Endodermal cell (in vitro differentiated cells): ENCODE data around the gene SFSWAP. TPM values are rescaled to one million over a fixed set of nuclear protein-coding genes. Genes with fewer than 3 reads are reported as not detected.

Experiments used
- DNase-seq: peaks from one replicate; pipeline ENCODE4 v3.0.0-alpha.2; 2017
- H3K27ac ChIP-seq: 2 replicates; pipeline ENCODE4 v1.5.1; 2013; ENCODE audit warnings: mild to moderate bottlenecking, low read depth, low read length, moderate library complexity
- H3K27me3 ChIP-seq: 2 replicates; pipeline ENCODE4 v1.6.1; 2013; ENCODE audit warnings: mild to moderate bottlenecking, low read length, moderate library complexity; ENCODE audit not compliant: insufficient read depth, control insufficient read depth, poor library complexity, severe bottlenecking
- H3K36me3 ChIP-seq: 2 replicates; pipeline ENCODE4 v1.7.0; 2013; ENCODE audit warnings: mild to moderate bottlenecking, low read length, moderate library complexity; ENCODE audit not compliant: control insufficient read depth, insufficient read depth
- H3K4me1 ChIP-seq: one replicate; pipeline ENCODE4 v1.7.0; 2013; ENCODE audit warnings: low read length; ENCODE audit not compliant: control insufficient read depth, insufficient read depth
- H3K4me3 ChIP-seq: 2 replicates; pipeline ENCODE4 v1.5.1; 2013; ENCODE audit warnings: mild to moderate bottlenecking, low read length, moderate library complexity
- H3K9ac ChIP-seq: 2 replicates; pipeline ENCODE4 v1.6.1; 2013; ENCODE audit warnings: mild to moderate bottlenecking, low read length, moderate library complexity; ENCODE audit not compliant: poor library complexity, severe bottlenecking; ENCODE audit errors: extremely low read depth
- H3K9me3 ChIP-seq: 2 replicates; pipeline ENCODE4 v1.6.1; 2013; ENCODE audit warnings: mild to moderate bottlenecking, low read length, moderate library complexity; ENCODE audit not compliant: control insufficient read depth
- H3K27ac Mint-ChIP-seq: 2 replicates; pipeline ENCODE4 v1.8.0; 2020; ENCODE audit warnings: mixed read lengths
- H3K27me3 Mint-ChIP-seq: 2 replicates; pipeline ENCODE4 v1.8.0; 2021; ENCODE audit warnings: mild to moderate bottlenecking, mixed read lengths; ENCODE audit not compliant: insufficient read depth
- H3K36me3 Mint-ChIP-seq: 2 replicates; pipeline ENCODE4 v1.8.0; 2020; ENCODE audit warnings: low read depth, mixed read lengths
- H3K4me1 Mint-ChIP-seq: 2 replicates; pipeline ENCODE4 v1.8.0; 2020; ENCODE audit warnings: mixed read lengths
- H3K4me3 Mint-ChIP-seq: 2 replicates; pipeline ENCODE4 v1.8.0; 2020; ENCODE audit warnings: mild to moderate bottlenecking, moderate library complexity, mixed read lengths
- H3K9me3 Mint-ChIP-seq: 2 replicates; pipeline ENCODE4 v1.8.0; 2020; ENCODE audit warnings: mild to moderate bottlenecking, mixed read lengths
- WGBS, 2 experiments: methylation state at CpG; one replicate each; pipeline versions ENCODE4 v1.1.5 to v1.1.7; 2013; ENCODE audit warnings: missing lambda C conversion rate in 2 of 2, mixed read lengths in 1 of 2; ENCODE audit not compliant: insufficient coverage in 1 of 2, insufficient read length in 1 of 2; 5-methylcytosine and 5-hydroxymethylcytosine counted together
- total RNA-seq, 2 donors: library from RNA; stranded (reverse); fragmentation: NEBNext Ultra II Directional in 1 of 2; extraction: Animal tissue kit (Norgen Biotek cat#: 25700) in 1 of 2; gene quantifications; 2 replicates in 1 of 2; 3 replicates in 1 of 2; pipeline ENCODE4 v1.2.1, GENCODE V29; 2021
- TF ChIP-seq, protein P1 (sequence below): fragments of 200-600 bp; sonication (generic); conservative IDR thresholded peaks from 2 replicates; pipeline ENCODE4 v1.5.0; 2021; ENCODE audit warnings: antibody characterized with exemption, mild to moderate bottlenecking

Gene SFSWAP
- total RNA-seq, 2 donors from 2014 or later, result 50.0 to 52.3 TPM

DNA sequence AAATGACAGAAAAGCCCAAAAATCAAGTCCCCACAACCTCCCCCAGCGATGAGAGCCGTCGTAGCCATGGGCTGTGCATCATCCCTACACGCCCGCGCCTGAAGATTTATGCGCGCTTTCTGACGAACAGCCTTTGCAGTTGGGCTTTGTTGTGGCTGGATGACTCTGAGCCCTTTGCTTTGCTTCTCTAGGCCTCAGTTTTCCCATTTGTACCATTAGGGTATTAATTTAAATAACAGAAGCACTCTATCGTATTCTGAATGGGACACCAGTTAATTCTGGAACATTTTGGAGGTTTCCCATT lies 24.2 kb downstream of the SFSWAP start:
- 96% methylated on average over 10 of the region's 10 CpGs; no CpG with 5 or more reads in 1 of the 2 experiments for WGBS, 2 experiments
- Mint-ChIP-seq H3K36me3 (peaks cover 68% of the 10 kb centered on the region), H3K4me1 (peaks cover 12% of the 10 kb centered on the region), H3K27me3 (no peaks in the 10 kb centered on the region), H3K4me3 (no peak overlapping the region), H3K27ac (no peak overlapping the region), H3K9me3 (no peaks in the 10 kb centered on the region)
- H3K27me3 ChIP-seq, result no peaks in the 10 kb centered on the region
- no peak overlapping the region for H3K4me3 ChIP-seq
- H3K27ac ChIP-seq, result no peak overlapping the region
- H3K9me3 ChIP-seq, result peaks cover 4% of the 10 kb centered on the region
- no peak overlapping the region for H3K9ac ChIP-seq
- DNase-seq, result no peak
- no peaks in the 10 kb centered on the region for H3K4me1 ChIP-seq
- H3K36me3 ChIP-seq, result peaks cover 88% of the 10 kb centered on the region
- TF ChIP-seq, protein P1, sequence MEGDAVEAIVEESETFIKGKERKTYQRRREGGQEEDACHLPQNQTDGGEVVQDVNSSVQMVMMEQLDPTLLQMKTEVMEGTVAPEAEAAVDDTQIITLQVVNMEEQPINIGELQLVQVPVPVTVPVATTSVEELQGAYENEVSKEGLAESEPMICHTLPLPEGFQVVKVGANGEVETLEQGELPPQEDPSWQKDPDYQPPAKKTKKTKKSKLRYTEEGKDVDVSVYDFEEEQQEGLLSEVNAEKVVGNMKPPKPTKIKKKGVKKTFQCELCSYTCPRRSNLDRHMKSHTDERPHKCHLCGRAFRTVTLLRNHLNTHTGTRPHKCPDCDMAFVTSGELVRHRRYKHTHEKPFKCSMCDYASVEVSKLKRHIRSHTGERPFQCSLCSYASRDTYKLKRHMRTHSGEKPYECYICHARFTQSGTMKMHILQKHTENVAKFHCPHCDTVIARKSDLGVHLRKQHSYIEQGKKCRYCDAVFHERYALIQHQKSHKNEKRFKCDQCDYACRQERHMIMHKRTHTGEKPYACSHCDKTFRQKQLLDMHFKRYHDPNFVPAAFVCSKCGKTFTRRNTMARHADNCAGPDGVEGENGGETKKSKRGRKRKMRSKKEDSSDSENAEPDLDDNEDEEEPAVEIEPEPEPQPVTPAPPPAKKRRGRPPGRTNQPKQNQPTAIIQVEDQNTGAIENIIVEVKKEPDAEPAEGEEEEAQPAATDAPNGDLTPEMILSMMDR, result no peak

DNA sequence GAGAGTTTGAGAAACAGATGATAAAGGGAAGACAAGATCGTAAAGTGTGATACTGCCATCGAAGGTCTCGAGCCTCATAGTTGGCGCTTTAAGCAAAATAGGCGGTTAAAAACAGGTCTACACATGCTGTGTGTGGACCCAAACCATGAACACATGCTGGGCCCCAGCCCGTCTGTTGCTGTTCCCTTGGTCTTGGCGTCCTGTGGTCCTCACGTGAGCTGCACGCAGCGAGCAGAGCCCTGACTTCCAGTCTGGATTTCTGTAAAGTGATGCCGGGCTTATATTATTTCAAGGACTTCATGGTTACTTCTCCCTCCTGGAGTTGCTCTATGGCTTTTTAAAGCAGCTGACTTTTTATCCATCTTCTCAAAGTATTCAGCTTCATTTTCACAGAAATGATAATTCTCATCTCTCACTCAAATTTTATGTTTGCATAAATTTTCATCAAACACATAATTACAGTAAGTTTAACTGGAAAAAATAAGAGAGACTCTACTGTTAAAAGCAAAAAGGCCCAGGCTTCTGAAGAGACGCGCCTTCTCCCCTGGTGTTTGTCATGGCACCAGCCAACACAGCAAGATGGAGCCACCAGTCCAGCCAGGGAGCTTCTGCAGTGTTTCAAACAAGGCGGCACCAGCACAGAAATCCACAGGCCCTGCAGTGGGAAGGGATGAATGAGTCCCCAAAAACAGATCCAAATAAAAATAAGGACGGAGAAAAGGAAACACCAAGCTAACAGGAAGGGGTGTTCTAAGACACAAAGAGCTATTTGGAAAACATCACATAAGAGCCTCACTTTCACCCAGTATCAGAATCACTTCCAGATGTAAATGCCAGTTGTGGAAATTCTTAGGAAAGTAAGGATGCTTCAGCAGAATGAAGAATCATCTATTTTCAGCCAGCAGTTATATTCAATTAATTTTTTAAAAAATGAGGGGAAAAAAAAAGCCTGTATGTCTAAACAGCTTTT lies 24.9 kb downstream of the SFSWAP start:
- H3K4me1 ChIP-seq, result no peaks in the 10 kb centered on the region
- H3K27ac ChIP-seq, result no peak overlapping the region
- Mint-ChIP-seq H3K27me3 (no peaks in the 10 kb centered on the region), H3K9me3 (peaks cover 2% of the 10 kb centered on the region), H3K4me1 (peaks cover 8% of the 10 kb centered on the region), H3K36me3 (peaks cover 68% of the 10 kb centered on the region), H3K4me3 (no peak overlapping the region), H3K27ac (no peak overlapping the region)
- DNase-seq, result peak; percentile 38
- WGBS, 2 experiments, result 91 to 94% methylated on average over 14 to 15 of the region's 15 CpGs
- peaks cover 10% of the 10 kb centered on the region for H3K9me3 ChIP-seq
- H3K27me3 ChIP-seq, result no peaks in the 10 kb centered on the region
- H3K36me3 ChIP-seq, result peaks cover 87% of the 10 kb centered on the region
- no peak overlapping the region for H3K9ac ChIP-seq
- H3K4me3 ChIP-seq, result no peak overlapping the region
- TF ChIP-seq, protein P1, result no peak

DNA sequence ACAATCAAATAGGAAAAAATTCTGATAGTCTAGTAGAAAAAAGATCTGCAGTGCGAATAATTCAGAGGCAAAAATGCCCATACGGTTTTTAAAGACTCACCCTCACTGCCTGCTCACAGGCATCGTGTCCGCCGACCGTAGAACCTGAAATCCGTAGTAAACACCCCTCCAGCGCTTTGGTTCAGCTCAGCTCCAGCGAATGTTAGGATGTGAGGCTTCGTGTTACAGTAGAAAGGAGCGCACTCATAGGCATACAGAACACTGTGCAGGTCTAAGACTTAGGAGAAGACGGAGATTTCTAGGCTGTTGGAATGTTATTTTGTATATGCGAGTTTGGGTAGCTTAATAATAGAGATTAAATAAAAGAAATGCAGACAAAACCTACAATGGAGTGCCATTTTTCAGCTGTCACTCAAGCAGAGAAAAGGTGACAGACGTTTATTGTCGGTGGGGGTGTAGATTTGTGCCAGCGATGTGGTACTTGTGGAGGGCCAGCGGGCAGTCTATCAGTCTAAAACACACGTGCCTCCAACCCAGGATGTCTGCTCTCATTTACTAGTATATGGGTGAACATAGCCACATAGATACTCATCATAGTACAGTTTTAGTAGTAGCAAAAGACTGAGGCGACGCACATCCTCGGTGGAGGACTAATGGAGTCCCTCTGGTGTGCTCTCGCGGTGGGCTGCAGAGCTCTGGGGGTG lies 25.7 kb downstream of the SFSWAP start:
- H3K27me3 ChIP-seq, result no peaks in the 10 kb centered on the region
- no peak overlapping the region for H3K27ac ChIP-seq

More for the DNA sequence above, 25.7 kb downstream of the SFSWAP start:
- TF ChIP-seq, protein P1, result no peak
- Histone ChIP-seq H3K4me3 (no peak overlapping the region), H3K9ac (no peak overlapping the region), H3K36me3 (peaks cover 87% of the 10 kb centered on the region), H3K4me1 (no peaks in the 10 kb centered on the region), H3K9me3 (peaks cover 17% of the 10 kb centered on the region)
- Mint-ChIP-seq H3K27me3 (no peaks in the 10 kb centered on the region), H3K9me3 (peaks cover 5% of the 10 kb centered on the region), H3K4me3 (no peak overlapping the region), H3K36me3 (peaks cover 64% of the 10 kb centered on the region), H3K27ac (peak overlapping the region; percentile 87), H3K4me1 (peaks cover 8% of the 10 kb centered on the region)
- DNase-seq, result peak; percentile 56
- 88 to 93% methylated on average over 18 to 23 of the region's 23 CpGs for WGBS, 2 experiments
